HEK293 (cell line): ENCODE measurements around the gene PLEKHG4B.

ENCODE experiments used
- IKZF3 ChIP-seq: fragments of 450-650 bp; IDR thresholded peaks from 2 replicates; pipeline ENCODE4 v1.5.0; 2018; ENCODE audit warnings: missing biosample characterization, mild to moderate bottlenecking, missing genetic modification characterization, moderate library complexity
- KLF1 ChIP-seq: fragments of 450-650 bp; formaldehyde crosslinking; IDR thresholded peaks from 2 replicates; pipeline ENCODE4 v1.5.1; 2016; ENCODE audit warnings: missing biosample characterization, missing genetic modification characterization
- MZF1 ChIP-seq: fragments of 450-650 bp; formaldehyde crosslinking; IDR thresholded peaks from 2 replicates; pipeline ENCODE4 v1.5.1; 2017; ENCODE audit warnings: missing biosample characterization, missing genetic modification characterization, borderline replicate concordance
- WT1 ChIP-seq: fragments of 450-650 bp; formaldehyde crosslinking; IDR thresholded peaks from 2 replicates; pipeline ENCODE4 v1.5.1; 2016; ENCODE audit warnings: missing biosample characterization, missing genetic modification characterization
- ZBTB21 ChIP-seq: fragments of 450-650 bp; formaldehyde crosslinking; IDR thresholded peaks from 2 replicates; pipeline ENCODE4 v1.5.1; 2017; ENCODE audit warnings: missing biosample characterization, missing genetic modification characterization
- ZNF133 ChIP-seq: fragments of 450-650 bp; formaldehyde crosslinking; IDR thresholded peaks from 2 replicates; pipeline ENCODE4 v1.5.1; 2016; ENCODE audit warnings: missing biosample characterization, missing genetic modification characterization
- ZNF2 ChIP-seq: fragments of 450-650 bp; formaldehyde crosslinking; IDR thresholded peaks from 2 replicates; pipeline ENCODE4 v1.5.1; 2016; ENCODE audit warnings: missing biosample characterization, missing genetic modification characterization
- ZNF266 ChIP-seq: fragments of 450-650 bp; formaldehyde crosslinking; IDR thresholded peaks from 2 replicates; pipeline ENCODE4 v1.5.1; 2016; ENCODE audit warnings: missing biosample characterization, missing genetic modification characterization, low read depth
- TF ChIP-seq, protein P1 (sequence below): fragments of 450-650 bp; formaldehyde crosslinking; IDR thresholded peaks from 2 replicates; pipeline ENCODE4 v1.5.1; 2016; ENCODE audit warnings: missing biosample characterization, missing genetic modification characterization
- TF ChIP-seq, protein P2 (sequence below): fragments of 450-650 bp; formaldehyde crosslinking; IDR thresholded peaks from 2 replicates; pipeline ENCODE4 v1.5.1; 2016; ENCODE audit warnings: missing biosample characterization, missing genetic modification characterization
- TF ChIP-seq, protein P3 (sequence below): fragments of 450-650 bp; formaldehyde crosslinking; IDR thresholded peaks from 2 replicates; pipeline ENCODE4 v1.5.0; 2017; ENCODE audit warnings: missing biosample characterization, missing genetic modification characterization, borderline replicate concordance
- TF ChIP-seq, protein P4 (sequence below): fragments of 450-650 bp; formaldehyde crosslinking; IDR thresholded peaks from 2 replicates; pipeline ENCODE4 v1.5.1; 2016; ENCODE audit warnings: missing biosample characterization, missing genetic modification characterization
- TF ChIP-seq, protein P5 (sequence below): fragments of 450-650 bp; formaldehyde crosslinking; IDR thresholded peaks from 2 replicates; pipeline ENCODE4 v1.5.1; 2016; ENCODE audit warnings: missing biosample characterization, missing genetic modification characterization

DNA sequence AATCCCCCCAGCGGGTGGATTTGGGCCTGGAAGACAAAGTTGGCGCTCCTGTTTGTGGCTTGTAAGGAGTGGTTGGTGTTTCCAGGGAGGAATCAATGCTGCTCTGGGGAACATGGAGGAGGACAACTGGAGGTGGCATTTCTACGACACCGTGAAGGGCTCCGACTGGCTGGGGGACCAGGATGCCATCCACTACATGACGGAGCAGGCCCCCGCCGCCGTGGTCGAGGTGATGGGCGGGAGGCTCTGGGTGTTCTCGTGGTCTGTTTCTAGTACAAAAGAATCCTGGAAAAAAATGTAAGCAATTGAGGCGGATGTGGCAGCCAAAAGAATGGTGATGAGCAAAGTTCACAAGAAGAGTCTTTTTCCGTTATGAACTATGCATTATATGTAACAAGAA is 133.4 kb downstream of the PLEKHG4B start:
- TF ChIP-seq, protein P1, sequence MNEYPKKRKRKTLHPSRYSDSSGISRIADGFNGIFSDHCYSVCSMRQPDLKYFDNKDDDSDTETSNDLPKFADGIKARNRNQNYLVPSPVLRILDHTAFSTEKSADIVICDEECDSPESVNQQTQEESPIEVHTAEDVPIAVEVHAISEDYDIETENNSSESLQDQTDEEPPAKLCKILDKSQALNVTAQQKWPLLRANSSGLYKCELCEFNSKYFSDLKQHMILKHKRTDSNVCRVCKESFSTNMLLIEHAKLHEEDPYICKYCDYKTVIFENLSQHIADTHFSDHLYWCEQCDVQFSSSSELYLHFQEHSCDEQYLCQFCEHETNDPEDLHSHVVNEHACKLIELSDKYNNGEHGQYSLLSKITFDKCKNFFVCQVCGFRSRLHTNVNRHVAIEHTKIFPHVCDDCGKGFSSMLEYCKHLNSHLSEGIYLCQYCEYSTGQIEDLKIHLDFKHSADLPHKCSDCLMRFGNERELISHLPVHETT = no peak
- TF ChIP-seq IKZF3 (tag by site-specific recombination) = no peak
- TF ChIP-seq, protein P2, sequence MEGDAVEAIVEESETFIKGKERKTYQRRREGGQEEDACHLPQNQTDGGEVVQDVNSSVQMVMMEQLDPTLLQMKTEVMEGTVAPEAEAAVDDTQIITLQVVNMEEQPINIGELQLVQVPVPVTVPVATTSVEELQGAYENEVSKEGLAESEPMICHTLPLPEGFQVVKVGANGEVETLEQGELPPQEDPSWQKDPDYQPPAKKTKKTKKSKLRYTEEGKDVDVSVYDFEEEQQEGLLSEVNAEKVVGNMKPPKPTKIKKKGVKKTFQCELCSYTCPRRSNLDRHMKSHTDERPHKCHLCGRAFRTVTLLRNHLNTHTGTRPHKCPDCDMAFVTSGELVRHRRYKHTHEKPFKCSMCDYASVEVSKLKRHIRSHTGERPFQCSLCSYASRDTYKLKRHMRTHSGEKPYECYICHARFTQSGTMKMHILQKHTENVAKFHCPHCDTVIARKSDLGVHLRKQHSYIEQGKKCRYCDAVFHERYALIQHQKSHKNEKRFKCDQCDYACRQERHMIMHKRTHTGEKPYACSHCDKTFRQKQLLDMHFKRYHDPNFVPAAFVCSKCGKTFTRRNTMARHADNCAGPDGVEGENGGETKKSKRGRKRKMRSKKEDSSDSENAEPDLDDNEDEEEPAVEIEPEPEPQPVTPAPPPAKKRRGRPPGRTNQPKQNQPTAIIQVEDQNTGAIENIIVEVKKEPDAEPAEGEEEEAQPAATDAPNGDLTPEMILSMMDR (tag by site-specific recombination) = no peak
- TF ChIP-seq, protein P3, sequence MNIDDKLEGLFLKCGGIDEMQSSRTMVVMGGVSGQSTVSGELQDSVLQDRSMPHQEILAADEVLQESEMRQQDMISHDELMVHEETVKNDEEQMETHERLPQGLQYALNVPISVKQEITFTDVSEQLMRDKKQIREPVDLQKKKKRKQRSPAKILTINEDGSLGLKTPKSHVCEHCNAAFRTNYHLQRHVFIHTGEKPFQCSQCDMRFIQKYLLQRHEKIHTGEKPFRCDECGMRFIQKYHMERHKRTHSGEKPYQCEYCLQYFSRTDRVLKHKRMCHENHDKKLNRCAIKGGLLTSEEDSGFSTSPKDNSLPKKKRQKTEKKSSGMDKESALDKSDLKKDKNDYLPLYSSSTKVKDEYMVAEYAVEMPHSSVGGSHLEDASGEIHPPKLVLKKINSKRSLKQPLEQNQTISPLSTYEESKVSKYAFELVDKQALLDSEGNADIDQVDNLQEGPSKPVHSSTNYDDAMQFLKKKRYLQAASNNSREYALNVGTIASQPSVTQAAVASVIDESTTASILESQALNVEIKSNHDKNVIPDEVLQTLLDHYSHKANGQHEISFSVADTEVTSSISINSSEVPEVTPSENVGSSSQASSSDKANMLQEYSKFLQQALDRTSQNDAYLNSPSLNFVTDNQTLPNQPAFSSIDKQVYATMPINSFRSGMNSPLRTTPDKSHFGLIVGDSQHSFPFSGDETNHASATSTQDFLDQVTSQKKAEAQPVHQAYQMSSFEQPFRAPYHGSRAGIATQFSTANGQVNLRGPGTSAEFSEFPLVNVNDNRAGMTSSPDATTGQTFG (tag by site-specific recombination) = no peak
- TF ChIP-seq ZBTB21 (tag by site-specific recombination) = no peak
- TF ChIP-seq, protein P4, sequence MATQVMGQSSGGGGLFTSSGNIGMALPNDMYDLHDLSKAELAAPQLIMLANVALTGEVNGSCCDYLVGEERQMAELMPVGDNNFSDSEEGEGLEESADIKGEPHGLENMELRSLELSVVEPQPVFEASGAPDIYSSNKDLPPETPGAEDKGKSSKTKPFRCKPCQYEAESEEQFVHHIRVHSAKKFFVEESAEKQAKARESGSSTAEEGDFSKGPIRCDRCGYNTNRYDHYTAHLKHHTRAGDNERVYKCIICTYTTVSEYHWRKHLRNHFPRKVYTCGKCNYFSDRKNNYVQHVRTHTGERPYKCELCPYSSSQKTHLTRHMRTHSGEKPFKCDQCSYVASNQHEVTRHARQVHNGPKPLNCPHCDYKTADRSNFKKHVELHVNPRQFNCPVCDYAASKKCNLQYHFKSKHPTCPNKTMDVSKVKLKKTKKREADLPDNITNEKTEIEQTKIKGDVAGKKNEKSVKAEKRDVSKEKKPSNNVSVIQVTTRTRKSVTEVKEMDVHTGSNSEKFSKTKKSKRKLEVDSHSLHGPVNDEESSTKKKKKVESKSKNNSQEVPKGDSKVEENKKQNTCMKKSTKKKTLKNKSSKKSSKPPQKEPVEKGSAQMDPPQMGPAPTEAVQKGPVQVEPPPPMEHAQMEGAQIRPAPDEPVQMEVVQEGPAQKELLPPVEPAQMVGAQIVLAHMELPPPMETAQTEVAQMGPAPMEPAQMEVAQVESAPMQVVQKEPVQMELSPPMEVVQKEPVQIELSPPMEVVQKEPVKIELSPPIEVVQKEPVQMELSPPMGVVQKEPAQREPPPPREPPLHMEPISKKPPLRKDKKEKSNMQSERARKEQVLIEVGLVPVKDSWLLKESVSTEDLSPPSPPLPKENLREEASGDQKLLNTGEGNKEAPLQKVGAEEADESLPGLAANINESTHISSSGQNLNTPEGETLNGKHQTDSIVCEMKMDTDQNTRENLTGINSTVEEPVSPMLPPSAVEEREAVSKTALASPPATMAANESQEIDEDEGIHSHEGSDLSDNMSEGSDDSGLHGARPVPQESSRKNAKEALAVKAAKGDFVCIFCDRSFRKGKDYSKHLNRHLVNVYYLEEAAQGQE (tag by site-specific recombination) = no peak
- TF ChIP-seq MZF1 (tag by site-specific recombination) = no peak
- TF ChIP-seq ZNF266 (tag by site-specific recombination) = no peak
- TF ChIP-seq ZNF2 (tag by site-specific recombination) = no peak
- TF ChIP-seq KLF1 (tag by site-specific recombination) = no peak
- TF ChIP-seq WT1 (tag by site-specific recombination) = no peak
- TF ChIP-seq ZNF133 (tag by site-specific recombination) = no peak
- TF ChIP-seq, protein P5, sequence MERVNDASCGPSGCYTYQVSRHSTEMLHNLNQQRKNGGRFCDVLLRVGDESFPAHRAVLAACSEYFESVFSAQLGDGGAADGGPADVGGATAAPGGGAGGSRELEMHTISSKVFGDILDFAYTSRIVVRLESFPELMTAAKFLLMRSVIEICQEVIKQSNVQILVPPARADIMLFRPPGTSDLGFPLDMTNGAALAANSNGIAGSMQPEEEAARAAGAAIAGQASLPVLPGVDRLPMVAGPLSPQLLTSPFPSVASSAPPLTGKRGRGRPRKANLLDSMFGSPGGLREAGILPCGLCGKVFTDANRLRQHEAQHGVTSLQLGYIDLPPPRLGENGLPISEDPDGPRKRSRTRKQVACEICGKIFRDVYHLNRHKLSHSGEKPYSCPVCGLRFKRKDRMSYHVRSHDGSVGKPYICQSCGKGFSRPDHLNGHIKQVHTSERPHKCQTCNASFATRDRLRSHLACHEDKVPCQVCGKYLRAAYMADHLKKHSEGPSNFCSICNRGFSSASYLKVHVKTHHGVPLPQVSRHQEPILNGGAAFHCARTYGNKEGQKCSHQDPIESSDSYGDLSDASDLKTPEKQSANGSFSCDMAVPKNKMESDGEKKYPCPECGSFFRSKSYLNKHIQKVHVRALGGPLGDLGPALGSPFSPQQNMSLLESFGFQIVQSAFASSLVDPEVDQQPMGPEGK (tag by site-specific recombination) = no peak
